HG03439 (cell line): ENCODE data around the gene MAPK9.

Source experiments
- ATAC-seq: cut with Tn5 transposase; IDR thresholded peaks from one replicate; pipeline ENCODE4 v1.9.1; 2021; ENCODE audit warnings: mild to moderate bottlenecking, moderate library complexity; ENCODE audit not compliant: unreplicated experiment

MAPK9 gene

GRCh38 chr5:180294913-180295555 is 3.2 kb upstream of the MAPK9 start:
- ATAC-seq = no peak

- ATAC-seq = no peak
Measured at GRCh38 chr5:180294411-180294810, 2.5 kb upstream of the MAPK9 start.

- peak; percentile 36 for ATAC-seq
Measured at GRCh38 chr5:180291234-180291940, 496 bp downstream of the MAPK9 start.

GRCh38 chr5:180290568-180291233 is 1.2 kb downstream of the MAPK9 start:
- ATAC-seq = no peak

GRCh38 chr5:180289966-180290365 is 1.9 kb downstream of the MAPK9 start:
- ATAC-seq = no peak

- no peak for ATAC-seq
Measured at GRCh38 chr5:180289433-180289832, 2.5 kb downstream of the MAPK9 start.

GRCh38 chr5:180287868-180288267 is 4.0 kb downstream of the MAPK9 start:
- ATAC-seq = no peak

GRCh38 chr5:180287404-180287803 is 4.5 kb downstream of the MAPK9 start:
- ATAC-seq = no peak

GRCh38 chr5:180284149-180284548 is 7.7 kb downstream of the MAPK9 start:
- no peak for ATAC-seq

GRCh38 chr5:180283026-180283615 is 8.8 kb downstream of the MAPK9 start:
- no peak for ATAC-seq

- ATAC-seq = no peak
Measured at GRCh38 chr5:180282281-180282680, 9.6 kb downstream of the MAPK9 start.

GRCh38 chr5:180281706-180282105 is 10.2 kb downstream of the MAPK9 start:
- no peak for ATAC-seq

- ATAC-seq = no peak
Measured at GRCh38 chr5:180274695-180275094, 17.2 kb downstream of the MAPK9 start.

- ATAC-seq = no peak
Measured at GRCh38 chr5:180271221-180271620, 20.7 kb downstream of the MAPK9 start.

GRCh38 chr5:180259260-180259611 is 32.6 kb downstream of the MAPK9 start:
- ATAC-seq = no peak

- no peak for ATAC-seq
Measured at GRCh38 chr5:180253036-180253824, 38.7 kb downstream of the MAPK9 start.

GRCh38 chr5:180251887-180252286 is 40.0 kb downstream of the MAPK9 start:
- ATAC-seq = no peak

- ATAC-seq = no peak
Measured at GRCh38 chr5:180251141-180251540, 40.7 kb downstream of the MAPK9 start.

- no peak for ATAC-seq
Measured at GRCh38 chr5:180250329-180250728, 41.6 kb downstream of the MAPK9 start.

GRCh38 chr5:180241600-180241999 is 50.3 kb downstream of the MAPK9 start:
- no peak for ATAC-seq

GRCh38 chr5:180238631-180239030 is 53.3 kb downstream of the MAPK9 start:
- ATAC-seq = no peak
